HL-60 (cell line): ENCODE measurements around the gene LELP1.

ENCODE experiments used
- DNase-seq, 2 experiments: peaks; one replicate each; pipeline ENCODE4 v3.0.0-alpha.2; 2010 to 2020; ENCODE audit warnings: low read depth in 1 of 2, low spot score in 1 of 2
- H3K27ac ChIP-seq: fragments of 250-450 bp; sonication (Bioruptor Pico); replicated peaks from 2 replicates; pipeline ENCODE4 v1.5.1; 2020; ENCODE audit warnings: mild to moderate bottlenecking, moderate library complexity
- H3K27me3 ChIP-seq: fragments of 250-450 bp; sonication (Bioruptor Pico); 2 replicates; pipeline ENCODE4 v1.5.1; 2021; ENCODE audit warnings: mild to moderate bottlenecking, moderate library complexity; ENCODE audit not compliant: insufficient read depth, poor library complexity, severe bottlenecking
- H3K4me3 ChIP-seq: replicated peaks from 2 replicates; pipeline ENCODE4 v1.5.1; 2011; ENCODE audit warnings: mild to moderate bottlenecking, control low read depth, low read length; ENCODE audit not compliant: insufficient read depth
- CTCF ChIP-seq: IDR thresholded peaks from one replicate; pipeline ENCODE4 v1.5.1; 2011; ENCODE audit warnings: low read length, control low read depth, inconsistent platforms; ENCODE audit not compliant: insufficient read depth
- GABPA ChIP-seq: IDR thresholded peaks from 2 replicates; pipeline ENCODE4 v1.6.1; 2012; ENCODE audit warnings: low read depth
- POLR2AphosphoS5 ChIP-seq: IDR thresholded peaks from 2 replicates; pipeline ENCODE4 v1.6.1; 2012; ENCODE audit warnings: low read depth
- REST ChIP-seq: IDR thresholded peaks from 2 replicates; pipeline ENCODE4 v1.6.1; 2012; ENCODE audit warnings: low read depth; ENCODE audit not compliant: insufficient replicate concordance
- SPI1 ChIP-seq: IDR thresholded peaks from 2 replicates; pipeline ENCODE4 v1.6.1; 2012; ENCODE audit warnings: low read depth, mild to moderate bottlenecking, borderline replicate concordance

The LELP1 gene

GRCh38 chr1:153248176-153248879, 45.1 kb downstream of the LELP1 start:
- TF ChIP-seq GABPA, result no peak
- no peak for TF ChIP-seq POLR2AphosphoS5
- no peak for TF ChIP-seq REST
- no peak for TF ChIP-seq CTCF
- no peak for TF ChIP-seq SPI1
- H3K4me3 ChIP-seq, result no peak overlapping the region
- no peak overlapping the region for H3K27ac ChIP-seq
- H3K27me3 ChIP-seq, result peaks cover 4% of the 10 kb centered on the region
- DNase-seq, result no peak

GRCh38 chr1:153250166-153250565, 46.9 kb downstream of the LELP1 start:
- no peak for TF ChIP-seq REST
- no peak for TF ChIP-seq POLR2AphosphoS5
- no peak for TF ChIP-seq CTCF
- TF ChIP-seq SPI1, result no peak
- TF ChIP-seq GABPA, result no peak
- no peak overlapping the region for H3K4me3 ChIP-seq
- H3K27me3 ChIP-seq, result peaks cover 4% of the 10 kb centered on the region
- H3K27ac ChIP-seq, result no peak overlapping the region
- DNase-seq, result no peak

GRCh38 chr1:153251087-153251486, 47.9 kb downstream of the LELP1 start:
- Histone ChIP-seq H3K27ac (no peak overlapping the region), H3K27me3 (peaks cover 8% of the 10 kb centered on the region), H3K4me3 (no peak overlapping the region)
- TF ChIP-seq POLR2AphosphoS5 (no peak), SPI1 (no peak), REST (no peak), CTCF (no peak), GABPA (no peak)
- DNase-seq, result no peak
